ENCODE results near the gene ABTB1. TPM values are rescaled to one million over a fixed set of nuclear protein-coding genes. Genes with fewer than 3 reads are reported as not detected.

ABTB1 gene
- total and polyA plus RNA-seq, 2 donors (not counting 1 experiment from before 2014, with no cell fraction given): 141 to 259 TPM

DNA sequence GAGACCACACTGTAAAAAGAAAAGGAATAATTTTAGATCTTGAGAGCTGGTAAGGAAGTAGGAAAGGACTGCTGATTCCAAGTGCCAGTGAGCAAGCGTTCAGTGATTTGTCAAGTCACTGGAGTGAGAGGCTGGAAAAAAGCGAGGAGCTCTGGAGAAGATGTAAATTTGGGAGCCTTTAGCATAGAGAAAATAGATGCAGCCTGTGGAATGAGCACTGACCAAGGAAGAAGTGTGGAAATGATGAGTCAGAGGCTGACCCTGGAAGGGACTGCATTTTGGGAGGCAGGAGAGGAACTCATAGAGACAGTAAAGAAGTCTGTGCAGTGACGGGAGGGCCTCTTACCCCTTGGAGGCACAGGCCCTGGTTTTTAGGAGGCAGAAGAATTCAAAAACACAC is 17.1 kb upstream of the ABTB1 start:
- Histone ChIP-seq H3K79me2 (ENCODE audit: control insufficient read depth, insufficient read depth, low read length) (no peaks in the 10 kb centered on the region), H3K4me2 (replicated peaks; ENCODE audit: low read depth, low read length, poor library complexity, severe bottlenecking) (no peak overlapping the region), H3K36me3 (replicated peaks in 1 of 2; ENCODE audit: control extremely low read depth in 1 of 2, control insufficient read depth in 1 of 2, extremely low read depth in 1 of 2, insufficient read depth in 2 of 2, low read length in 1 of 2) (no peaks in the 10 kb centered on the region), H3K27me3 (replicated peaks in 1 of 4; ENCODE audit: control extremely low read depth in 1 of 4, control insufficient read depth in 3 of 4, insufficient read depth in 4 of 4, low read length in 3 of 4) (no peaks in the 10 kb centered on the region), H3K4me3 (ENCODE audit: control extremely low read depth in 1 of 5, extremely low read depth in 1 of 5, insufficient read depth in 1 of 5, low read depth in 2 of 5, low read length in 4 of 5) (no peak overlapping the region), H3K9me3 (ENCODE audit: control extremely low read depth in 1 of 3, control insufficient read depth in 2 of 3, insufficient read depth in 1 of 3, low read length in 2 of 3) (no peaks in the 10 kb centered on the region), H3K4me1 (ENCODE audit: control insufficient read depth in 2 of 2, insufficient read depth in 2 of 2, low read length in 2 of 2) (no peaks in the 10 kb centered on the region), H3K9ac (ENCODE audit: low read length) (no peak overlapping the region), H2AFZ (ENCODE audit: insufficient read depth, low read depth, low read length, poor library complexity, severe bottlenecking) (no peak overlapping the region), H4K20me1 (ENCODE audit: control insufficient read depth, insufficient read depth, low read length, poor library complexity, severe bottlenecking) (no peaks in the 10 kb centered on the region), H3K27ac (ENCODE audit: low read length in 2 of 2) (no peak overlapping the region)
- TF ChIP-seq CTCF (IDR thresholded peaks at IDR 0.05) (no peak), EZH2 (IDR thresholded peaks at IDR 0.05; ENCODE audit: borderline replicate concordance, insufficient read depth, low read depth, low read length, poor library complexity, severe bottlenecking) (no peak)
- intact Hi-C loops (cut with micrococcal nuclease): no loop called here
- Mint-ChIP-seq H3K9me3 (ENCODE audit: insufficient read depth) (no peaks in the 10 kb centered on the region), H3K27me3 (no peaks in the 10 kb centered on the region), H3K27ac (no peak overlapping the region), H3K4me3 (no peak overlapping the region), H3K4me1 (no peaks in the 10 kb centered on the region)
- 98% methylated on average over 3 of the region's 3 CpGs for WGBS (ENCODE audit: insufficient coverage)
- ChIA-PET POLR2A (no interaction called here), CTCF (interaction anchor here (1.9 kb wide), 1 partner anchor 315 kb away, joined by 8 read pairs; no protein-coding TSS in a partner anchor)
- DNase-seq: no peak
- ATAC-seq (ENCODE audit: low read depth): no peak

DNA sequence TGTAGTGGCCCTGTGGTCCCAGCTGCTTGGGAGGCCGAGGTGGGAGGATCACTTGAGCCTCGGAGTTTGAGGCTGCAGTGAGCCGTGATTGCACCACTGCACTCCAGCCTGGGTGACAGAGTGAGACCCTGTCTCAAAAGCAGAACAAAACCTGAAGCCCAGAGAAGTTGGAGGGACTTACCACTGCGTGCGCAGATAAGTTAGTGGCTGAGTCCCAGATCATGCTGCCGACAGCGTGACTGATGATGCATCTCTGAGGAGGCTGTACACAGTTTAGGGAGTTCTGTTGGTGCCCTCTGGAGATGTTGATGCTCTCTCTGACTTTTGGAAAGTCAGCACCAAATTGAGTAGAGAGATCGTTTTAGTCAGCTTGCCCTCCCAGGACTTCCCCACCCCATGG is 15.8 kb upstream of the ABTB1 start:
- intact Hi-C loops (cut with micrococcal nuclease): no loop called here
- Histone ChIP-seq H3K4me3 (ENCODE audit: control extremely low read depth in 1 of 5, extremely low read depth in 1 of 5, insufficient read depth in 1 of 5, low read depth in 2 of 5, low read length in 4 of 5) (no peak overlapping the region), H2AFZ (ENCODE audit: insufficient read depth, low read depth, low read length, poor library complexity, severe bottlenecking) (no peak overlapping the region), H3K4me2 (replicated peaks; ENCODE audit: low read depth, low read length, poor library complexity, severe bottlenecking) (no peak overlapping the region), H3K4me1 (ENCODE audit: control insufficient read depth in 2 of 2, insufficient read depth in 2 of 2, low read length in 2 of 2) (no peaks in the 10 kb centered on the region), H3K27ac (ENCODE audit: low read length in 2 of 2) (no peak overlapping the region), H3K79me2 (ENCODE audit: control insufficient read depth, insufficient read depth, low read length) (no peaks in the 10 kb centered on the region), H3K27me3 (replicated peaks in 1 of 4; ENCODE audit: control extremely low read depth in 1 of 4, control insufficient read depth in 3 of 4, insufficient read depth in 4 of 4, low read length in 3 of 4) (no peaks in the 10 kb centered on the region), H3K9ac (ENCODE audit: low read length) (no peak overlapping the region), H3K36me3 (replicated peaks in 1 of 2; ENCODE audit: control extremely low read depth in 1 of 2, control insufficient read depth in 1 of 2, extremely low read depth in 1 of 2, insufficient read depth in 2 of 2, low read length in 1 of 2) (no peaks in the 10 kb centered on the region), H3K9me3 (ENCODE audit: control extremely low read depth in 1 of 3, control insufficient read depth in 2 of 3, insufficient read depth in 1 of 3, low read length in 2 of 3) (no peaks in the 10 kb centered on the region), H4K20me1 (ENCODE audit: control insufficient read depth, insufficient read depth, low read length, poor library complexity, severe bottlenecking) (no peaks in the 10 kb centered on the region)
- POLR2A ChIA-PET: no interaction called here
- no peaks in the 10 kb centered on the region for H3K4me1 Mint-ChIP-seq
- no peak for TF ChIP-seq EZH2 (IDR thresholded peaks at IDR 0.05; ENCODE audit: borderline replicate concordance, insufficient read depth, low read depth, low read length, poor library complexity, severe bottlenecking)
- no peak for TF ChIP-seq CTCF (IDR thresholded peaks at IDR 0.05)
- DNase-seq (no peak), ATAC-seq (ENCODE audit: low read depth) (no peak)
- H3K9me3 Mint-ChIP-seq (ENCODE audit: insufficient read depth): no peaks in the 10 kb centered on the region
- H3K27ac Mint-ChIP-seq: no peak overlapping the region
- WGBS (ENCODE audit: insufficient coverage): 95% methylated on average over 8 of the region's 8 CpGs
- CTCF ChIA-PET: interaction anchor here (0.9 kb wide), 1 partner anchor 324 kb away, joined by 3 read pairs; no protein-coding TSS in a partner anchor
- H3K27me3 Mint-ChIP-seq: no peaks in the 10 kb centered on the region
- H3K4me3 Mint-ChIP-seq: no peak overlapping the region
